HG02763 (cell line): ENCODE data around the gene PTPRR.

Experiments
- ATAC-seq: cut with Tn5 transposase; IDR thresholded peaks from one replicate; pipeline ENCODE4 v1.9.1; 2021; ENCODE audit warnings: mild to moderate bottlenecking, moderate library complexity; ENCODE audit not compliant: unreplicated experiment

The PTPRR gene

DNA sequence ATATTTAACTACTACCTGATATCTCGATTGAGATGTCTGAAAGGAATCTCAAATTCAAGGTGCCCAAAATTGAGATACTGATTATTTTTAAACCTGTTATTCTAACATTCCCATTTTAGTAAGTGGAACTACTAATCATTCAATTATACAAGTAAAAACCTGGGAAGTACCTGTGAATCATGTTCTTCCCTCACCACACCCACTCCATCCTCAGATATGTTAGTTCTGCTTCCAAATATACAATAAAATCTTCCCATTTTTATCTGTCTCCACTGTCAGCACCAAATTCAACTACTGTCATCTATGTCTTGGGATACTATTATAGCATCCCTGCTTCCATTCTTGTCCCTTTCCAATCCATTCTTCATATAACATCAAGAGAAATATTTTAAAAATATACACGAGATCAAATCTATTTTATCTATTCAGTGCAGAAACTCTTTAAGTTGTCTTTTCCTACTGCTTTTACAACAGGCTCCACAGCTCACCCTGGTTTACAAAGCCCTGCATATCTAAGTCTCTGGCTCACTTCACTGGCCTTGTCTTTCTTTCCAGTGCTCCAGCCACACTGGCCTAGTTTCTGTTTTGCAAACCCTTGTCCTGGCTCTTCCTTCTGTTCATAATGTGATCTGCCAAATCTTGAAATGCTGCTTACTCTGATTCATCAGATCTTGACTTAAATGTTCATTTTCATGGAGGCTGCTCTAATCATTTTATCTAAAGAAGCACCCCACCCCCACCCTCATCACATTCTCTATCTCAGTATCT lies 122.3 kb downstream of the PTPRR start:
- ATAC-seq, result no peak

GRCh38 chr12:70796989-70797388 lies 123.5 kb downstream of the PTPRR start:
- ATAC-seq, result no peak

GRCh38 chr12:70795608-70796007 lies 124.9 kb downstream of the PTPRR start:
- no peak for ATAC-seq

- ATAC-seq, result no peak
Measured at GRCh38 chr12:70794131-70794530, 126.4 kb downstream of the PTPRR start.

DNA sequence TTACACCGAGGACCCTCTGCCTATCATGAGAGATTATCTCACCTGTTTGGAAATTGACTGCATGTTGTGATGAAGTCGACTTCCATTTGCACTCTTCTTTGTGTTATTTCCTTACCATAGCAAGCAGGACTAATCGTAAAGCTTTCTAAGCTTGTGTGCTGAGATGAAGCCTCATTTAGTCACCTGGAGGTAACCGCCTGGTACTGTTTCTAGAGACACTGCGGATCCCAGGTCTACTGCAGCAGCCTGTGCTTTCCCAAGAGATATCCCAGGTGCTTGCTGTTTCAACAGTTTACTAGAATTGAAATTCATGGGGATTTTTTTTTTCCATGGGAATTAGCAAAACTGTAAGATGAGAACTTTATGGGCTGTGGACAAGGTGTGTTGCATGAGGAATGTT lies 131.8 kb downstream of the PTPRR start:
- no peak for ATAC-seq

DNA sequence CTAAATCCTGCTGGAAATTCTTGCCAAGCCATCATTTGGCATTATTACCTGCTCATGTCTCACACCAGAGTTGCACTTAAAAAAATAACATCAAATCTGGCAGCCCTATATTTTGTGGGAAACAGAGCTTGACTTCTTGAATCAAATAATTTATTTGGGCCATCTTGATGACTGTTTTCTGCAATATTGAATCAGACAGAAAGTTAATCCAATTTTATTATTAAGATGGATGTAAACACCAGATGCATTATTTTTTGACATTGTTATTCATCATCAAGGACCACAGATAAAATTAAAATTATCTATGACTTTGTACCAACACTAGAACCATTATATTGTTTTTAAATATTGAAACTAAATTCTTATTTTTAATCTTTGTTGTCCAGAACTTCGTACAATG lies 132.9 kb downstream of the PTPRR start:
- ATAC-seq, result no peak

GRCh38 chr12:70785896-70786295 lies 134.6 kb downstream of the PTPRR start:
- ATAC-seq, result no peak

DNA sequence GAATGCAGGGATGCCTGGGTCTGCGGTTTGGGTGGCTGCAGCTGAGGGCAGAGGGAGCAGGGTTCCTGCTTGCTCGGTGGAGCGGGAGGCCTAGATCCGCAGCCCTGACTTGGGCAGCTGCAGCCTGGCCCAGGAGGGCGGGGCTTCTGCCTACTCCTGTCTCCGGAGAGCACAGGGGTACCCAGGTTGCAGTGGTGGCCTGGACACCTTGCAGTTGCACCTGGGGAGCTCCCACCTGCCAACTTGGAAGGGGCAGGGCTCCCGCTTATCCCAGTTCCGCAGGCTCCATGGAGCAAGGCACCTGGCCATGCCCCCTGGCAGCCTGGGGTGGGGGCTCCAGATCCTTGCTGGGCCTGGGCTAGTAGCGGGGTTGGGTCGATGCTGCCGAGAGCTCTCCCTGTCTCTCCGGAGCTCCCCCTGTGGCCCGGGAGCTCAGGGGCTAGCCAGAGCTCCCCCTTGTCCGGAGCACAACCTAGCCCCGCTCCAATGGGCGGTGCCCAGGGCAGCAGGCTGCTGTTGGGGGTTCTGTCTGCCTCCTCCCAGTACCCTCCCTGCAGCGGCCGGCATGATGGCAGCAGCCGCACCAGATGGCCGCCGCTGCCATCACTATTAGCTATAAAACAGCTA lies 136.4 kb downstream of the PTPRR start:
- ATAC-seq, result no peak

- no peak for ATAC-seq
Measured at GRCh38 chr12:70783455-70783854, 137.1 kb downstream of the PTPRR start.

GRCh38 chr12:70779250-70779649 lies 141.3 kb downstream of the PTPRR start:
- ATAC-seq, result no peak

- no peak for ATAC-seq
Measured at GRCh38 chr12:70774055-70774454, 146.5 kb downstream of the PTPRR start.

DNA sequence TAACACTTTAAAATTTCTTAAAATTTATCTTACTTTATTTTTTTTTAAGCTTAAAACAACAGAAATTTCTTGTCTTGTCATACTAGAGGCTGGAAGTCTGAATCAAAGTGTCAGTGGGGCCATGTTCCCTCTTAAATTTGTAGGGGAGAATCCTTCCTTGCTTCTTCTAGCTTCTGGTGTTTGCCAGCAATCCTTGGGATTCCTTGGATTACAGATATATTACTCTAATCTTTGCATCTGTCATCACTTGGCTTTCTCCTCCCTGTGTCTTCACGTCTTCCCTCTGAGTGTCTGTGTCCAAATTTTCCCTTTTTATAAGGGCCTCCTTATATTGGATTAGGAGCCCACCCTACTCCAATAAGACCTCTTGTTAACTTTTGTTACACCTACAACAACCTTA lies 147.7 kb downstream of the PTPRR start:
- ATAC-seq, result no peak

DNA sequence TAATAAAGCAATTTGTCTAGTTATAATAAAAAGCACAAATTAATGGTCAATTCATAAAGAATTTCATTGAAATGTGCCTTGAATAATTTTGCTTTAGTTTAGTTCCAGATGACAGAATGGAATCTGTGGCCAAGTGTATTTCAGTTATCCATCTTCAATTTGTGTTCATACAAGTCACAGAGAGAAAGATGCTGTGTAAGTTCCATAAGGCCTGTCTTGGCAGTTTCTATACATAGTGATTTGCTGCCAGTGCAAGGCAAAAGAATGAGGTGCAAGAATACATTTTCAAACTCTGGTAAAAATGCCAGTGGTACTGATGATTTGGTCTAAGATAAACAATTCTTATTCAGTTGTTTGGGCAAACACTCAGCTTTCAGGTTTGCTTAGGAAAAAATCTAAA lies 149.0 kb downstream of the PTPRR start:
- no peak for ATAC-seq

GRCh38 chr12:70763666-70764065 lies 156.9 kb downstream of the PTPRR start:
- ATAC-seq, result no peak

DNA sequence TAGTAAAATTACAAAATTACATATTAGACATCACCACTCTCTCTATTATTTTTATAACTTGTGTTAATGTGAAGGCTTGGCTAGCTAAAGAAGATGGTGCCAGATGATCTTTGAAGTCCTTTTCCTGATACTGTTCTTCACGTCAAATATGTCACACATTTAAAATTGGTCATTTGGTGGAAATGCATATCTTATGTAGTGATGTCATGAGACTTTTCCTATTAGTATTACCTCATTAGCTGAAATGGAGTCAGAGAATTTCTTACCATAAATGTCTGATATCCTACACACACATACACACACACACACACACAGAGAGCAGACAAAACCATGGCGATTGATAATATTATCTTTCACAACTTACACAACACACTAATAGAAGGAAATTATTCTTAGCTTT lies 158.5 kb downstream of the PTPRR start:
- ATAC-seq, result no peak

- no peak for ATAC-seq
Measured at GRCh38 chr12:70759161-70759918, 161.2 kb downstream of the PTPRR start.

DNA sequence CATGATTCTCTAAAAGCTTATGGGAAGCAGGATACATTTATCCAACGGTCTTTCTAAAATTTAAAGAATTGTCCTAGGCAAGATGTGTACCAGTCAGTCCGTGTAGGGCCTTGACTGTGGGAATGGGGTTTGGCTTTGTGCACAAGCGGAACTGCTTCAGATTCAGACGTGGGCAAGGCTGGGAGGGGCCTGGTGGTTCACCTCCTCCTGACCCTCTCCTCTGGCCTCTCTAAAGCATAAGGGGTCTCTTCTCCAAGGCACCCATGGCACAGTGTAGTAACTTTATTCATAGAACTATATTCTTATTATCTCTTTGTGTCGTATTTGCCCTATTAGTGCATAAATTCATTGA lies 162.1 kb downstream of the PTPRR start:
- no peak for ATAC-seq

DNA sequence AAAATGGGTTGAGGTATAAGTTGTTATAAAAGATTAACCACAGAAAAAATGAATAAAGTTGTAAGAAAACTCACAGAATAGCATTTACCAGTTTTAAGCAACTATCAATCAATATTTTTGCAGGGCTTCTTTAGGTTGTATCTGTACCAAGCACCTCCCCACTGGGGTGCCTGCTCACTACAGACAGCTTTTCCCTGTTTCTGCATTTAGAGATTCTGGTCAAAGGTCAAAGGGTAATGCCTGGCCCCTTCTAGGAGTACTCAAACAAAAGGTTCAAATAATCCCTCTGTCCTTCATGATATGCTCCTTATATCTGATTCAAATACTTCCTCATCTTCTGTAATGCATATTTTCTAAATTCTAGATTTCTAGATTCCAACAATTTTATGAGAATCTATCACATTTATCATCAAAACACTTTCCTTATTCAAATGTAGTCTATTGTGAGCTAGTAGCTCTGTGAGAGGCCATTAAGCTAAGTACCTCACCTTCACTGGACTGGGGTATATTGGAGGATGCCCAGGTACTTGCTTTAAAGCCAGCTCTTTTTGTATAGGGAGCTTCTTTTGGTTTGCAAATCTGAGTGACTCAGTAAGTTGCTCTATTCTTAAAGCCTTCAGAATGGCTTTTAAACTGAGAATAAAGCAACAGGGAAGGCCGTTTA lies 162.6 kb downstream of the PTPRR start:
- no peak for ATAC-seq

- no peak for ATAC-seq
Measured at GRCh38 chr12:70756791-70757190, 163.7 kb downstream of the PTPRR start.

- ATAC-seq, result no peak
Measured at GRCh38 chr12:70756118-70756517, 164.4 kb downstream of the PTPRR start.

GRCh38 chr12:70754330-70754741 lies 166.2 kb downstream of the PTPRR start:
- ATAC-seq, result no peak

- no peak for ATAC-seq
Measured at GRCh38 chr12:70752327-70752726, 168.2 kb downstream of the PTPRR start.
